SK-N-SH (cell line): Measurements from ENCODE around the gene NSUN5.

ENCODE experiments used
- CHD2 ChIP-seq: fragments of 150-350 bp; IDR thresholded peaks from 2 replicates; pipeline ENCODE4 v1.6.1; 2018; ENCODE audit warnings: low read length; ENCODE audit not compliant: partially characterized antibody
- GATA2 ChIP-seq: sonication (generic); formaldehyde crosslinking; IDR thresholded peaks from 2 replicates; pipeline ENCODE4 v1.5.0; 2020; ENCODE audit warnings: mild to moderate bottlenecking, missing genetic modification reagents
- TF ChIP-seq, protein P1 (sequence below): fragments of 200-600 bp; sonication (generic); IDR thresholded peaks from 2 replicates; pipeline ENCODE4 v1.6.1; 2017; ENCODE audit warnings: antibody characterized with exemption, mild to moderate bottlenecking, moderate library complexity
- TF ChIP-seq, protein P2 (sequence below): fragments of 150-350 bp; IDR thresholded peaks from 2 replicates; pipeline ENCODE4 v1.6.1; 2017; ENCODE audit warnings: antibody characterized with exemption, low read length, low read depth, borderline replicate concordance

DNA sequence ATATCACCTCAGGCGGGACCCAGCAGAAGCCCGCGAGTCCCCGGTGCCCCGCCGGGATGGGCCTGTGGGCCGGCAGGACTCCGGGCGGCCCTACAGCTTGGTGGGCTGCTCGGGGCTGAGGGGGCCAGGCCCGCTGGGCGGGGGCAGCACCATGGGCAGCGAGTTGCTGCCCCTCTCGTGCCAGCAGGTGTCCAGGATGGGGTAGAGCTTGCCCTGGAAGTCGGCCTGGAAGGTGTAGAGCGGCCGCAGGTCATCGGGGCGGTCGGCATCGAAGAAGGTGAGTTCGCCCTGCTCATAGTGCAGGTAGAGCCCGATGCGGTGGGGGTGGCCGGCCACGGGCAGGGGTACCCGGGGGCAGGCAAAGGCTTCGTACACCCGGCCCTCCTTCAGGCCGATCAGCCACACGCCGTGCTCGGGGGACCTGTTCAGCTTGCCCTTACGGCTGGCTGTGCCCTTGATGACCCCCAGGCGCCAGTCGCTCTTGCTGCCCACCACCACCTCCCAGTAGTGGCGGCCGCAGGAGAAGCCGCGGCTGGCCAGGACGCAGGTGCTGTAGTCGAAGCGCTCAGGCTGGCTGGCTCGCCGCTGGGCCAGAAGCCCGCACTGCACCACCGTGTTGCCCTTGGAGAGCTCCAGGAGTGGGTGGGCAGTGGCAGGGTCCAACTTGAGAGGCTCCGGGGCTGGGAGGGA lies 4.3 kb upstream of the NSUN5 start:
- TF ChIP-seq, protein P1, sequence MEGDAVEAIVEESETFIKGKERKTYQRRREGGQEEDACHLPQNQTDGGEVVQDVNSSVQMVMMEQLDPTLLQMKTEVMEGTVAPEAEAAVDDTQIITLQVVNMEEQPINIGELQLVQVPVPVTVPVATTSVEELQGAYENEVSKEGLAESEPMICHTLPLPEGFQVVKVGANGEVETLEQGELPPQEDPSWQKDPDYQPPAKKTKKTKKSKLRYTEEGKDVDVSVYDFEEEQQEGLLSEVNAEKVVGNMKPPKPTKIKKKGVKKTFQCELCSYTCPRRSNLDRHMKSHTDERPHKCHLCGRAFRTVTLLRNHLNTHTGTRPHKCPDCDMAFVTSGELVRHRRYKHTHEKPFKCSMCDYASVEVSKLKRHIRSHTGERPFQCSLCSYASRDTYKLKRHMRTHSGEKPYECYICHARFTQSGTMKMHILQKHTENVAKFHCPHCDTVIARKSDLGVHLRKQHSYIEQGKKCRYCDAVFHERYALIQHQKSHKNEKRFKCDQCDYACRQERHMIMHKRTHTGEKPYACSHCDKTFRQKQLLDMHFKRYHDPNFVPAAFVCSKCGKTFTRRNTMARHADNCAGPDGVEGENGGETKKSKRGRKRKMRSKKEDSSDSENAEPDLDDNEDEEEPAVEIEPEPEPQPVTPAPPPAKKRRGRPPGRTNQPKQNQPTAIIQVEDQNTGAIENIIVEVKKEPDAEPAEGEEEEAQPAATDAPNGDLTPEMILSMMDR, result no peak
- TF ChIP-seq, protein P2, sequence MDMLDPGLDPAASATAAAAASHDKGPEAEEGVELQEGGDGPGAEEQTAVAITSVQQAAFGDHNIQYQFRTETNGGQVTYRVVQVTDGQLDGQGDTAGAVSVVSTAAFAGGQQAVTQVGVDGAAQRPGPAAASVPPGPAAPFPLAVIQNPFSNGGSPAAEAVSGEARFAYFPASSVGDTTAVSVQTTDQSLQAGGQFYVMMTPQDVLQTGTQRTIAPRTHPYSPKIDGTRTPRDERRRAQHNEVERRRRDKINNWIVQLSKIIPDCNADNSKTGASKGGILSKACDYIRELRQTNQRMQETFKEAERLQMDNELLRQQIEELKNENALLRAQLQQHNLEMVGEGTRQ, result no peak
- no peak for TF ChIP-seq GATA2 (CRISPR knock-in tag)
- no peak for TF ChIP-seq CHD2
